Astrocyte of the cerebellum (primary cell): ENCODE results near the gene ITPK1.

ENCODE experiments used
- DNase-seq: peaks from one replicate; pipeline ENCODE4 v3.0.0-alpha.2; 2011; ENCODE audit warnings: low read depth
- H3K4me3 ChIP-seq: 2 replicates; pipeline ENCODE4 v1.5.1; 2011; ENCODE audit warnings: mild to moderate bottlenecking, low read depth, low read length, moderate library complexity
- CTCF ChIP-seq: IDR thresholded peaks from 2 replicates; pipeline ENCODE4 v1.5.1; 2012; ENCODE audit warnings: low read length, low read depth, moderate library complexity, mild to moderate bottlenecking; ENCODE audit errors: missing control alignments
- in situ Hi-C: cut with HindIII; loops from 2 replicates; pipeline ENCODE4 v1.10.0; 2017; ENCODE audit warnings: low sequenced_read_pairs

Gene ITPK1

GRCh38 chr14:93105362-93105761, 10.4 kb downstream of the ITPK1 start:
- DNase-seq: peak; percentile 27
- no peak overlapping the region for H3K4me3 ChIP-seq
- TF ChIP-seq CTCF: no peak
- in situ Hi-C loops: no loop called here

- no peak for DNase-seq
- TF ChIP-seq CTCF: peak; percentile 32
- no peak overlapping the region for H3K4me3 ChIP-seq
- in situ Hi-C loops: no loop called here
Observed at GRCh38 chr14:93104961-93105360, 10.8 kb downstream of the ITPK1 start.

- DNase-seq: no peak
- TF ChIP-seq CTCF: no peak
- in situ Hi-C loops: no loop called here
- no peak overlapping the region for H3K4me3 ChIP-seq
Observed at GRCh38 chr14:93103392-93104080, 12.2 kb downstream of the ITPK1 start.

GRCh38 chr14:93102141-93102540, 13.6 kb downstream of the ITPK1 start:
- in situ Hi-C loops: no loop called here
- TF ChIP-seq CTCF: no peak
- no peak overlapping the region for H3K4me3 ChIP-seq
- no peak for DNase-seq

GRCh38 chr14:93101181-93101580, 14.5 kb downstream of the ITPK1 start:
- in situ Hi-C loops: no loop called here
- TF ChIP-seq CTCF: no peak
- no peak for DNase-seq
- H3K4me3 ChIP-seq: no peak overlapping the region

GRCh38 chr14:93100570-93100969, 15.2 kb downstream of the ITPK1 start:
- DNase-seq: no peak
- TF ChIP-seq CTCF: no peak
- in situ Hi-C loops: no loop called here

GRCh38 chr14:93100100-93100499, 15.6 kb downstream of the ITPK1 start:
- no peak for DNase-seq
- in situ Hi-C loops: no loop called here
- no peak overlapping the region for H3K4me3 ChIP-seq
- no peak for TF ChIP-seq CTCF

More at GRCh38 chr14:93100570-93100969, 15.2 kb downstream of the ITPK1 start:
- H3K4me3 ChIP-seq: no peak overlapping the region
